NCI-H526 (cell line): ENCODE results near the gene CELF4.
"Not testable (repeated sequence)": the region's sequence is repeated elsewhere in the genome, so short reads cannot be mapped to it uniquely, and the experiment has no call there.

Source experiments
- DNase-seq, 2 experiments: peaks; one replicate each; lab custom pipeline; 2025; lab: John Stamatoyannopoulos, UW

The CELF4 gene

GRCh38 chr18:37467002-37467662 is 98.5 kb downstream of the CELF4 start:
- DNase-seq: no peak

- DNase-seq: no peak
These were observed 99.6 kb downstream of the CELF4 start for GRCh38 chr18:37465958-37466357.

- no peak for DNase-seq
These were observed 101.3 kb downstream of the CELF4 start for GRCh38 chr18:37464257-37464656.

GRCh38 chr18:37461329-37461728 is 104.3 kb downstream of the CELF4 start:
- not testable (repeated sequence) for DNase-seq

GRCh38 chr18:37460604-37461003 is 105.0 kb downstream of the CELF4 start:
- DNase-seq: no peak

- DNase-seq: no peak
These were observed 106.9 kb downstream of the CELF4 start for GRCh38 chr18:37458697-37459096.

GRCh38 chr18:37457753-37458152 is 107.8 kb downstream of the CELF4 start:
- DNase-seq: no peak

- no peak for DNase-seq
These were observed 108.3 kb downstream of the CELF4 start for GRCh38 chr18:37457341-37457740.

GRCh38 chr18:37456873-37457272 is 108.7 kb downstream of the CELF4 start:
- DNase-seq: no peak

GRCh38 chr18:37456395-37456794 is 109.2 kb downstream of the CELF4 start:
- DNase-seq: no peak

GRCh38 chr18:37453752-37454151 is 111.8 kb downstream of the CELF4 start:
- DNase-seq: no peak

GRCh38 chr18:37452682-37453385 is 112.8 kb downstream of the CELF4 start:
- no peak for DNase-seq

GRCh38 chr18:37452015-37452414 is 113.6 kb downstream of the CELF4 start:
- DNase-seq: no peak

GRCh38 chr18:37451239-37451825 is 114.3 kb downstream of the CELF4 start:
- DNase-seq: no peak

- peak in 1 of 2 experiments; percentile 48 for DNase-seq
These were observed 115.0 kb downstream of the CELF4 start for GRCh38 chr18:37450434-37451132.

GRCh38 chr18:37449618-37450017 is 116.0 kb downstream of the CELF4 start:
- no peak for DNase-seq

- DNase-seq: no peak
These were observed 116.7 kb downstream of the CELF4 start for GRCh38 chr18:37448946-37449345.

GRCh38 chr18:37447962-37448888 is 117.4 kb downstream of the CELF4 start:
- DNase-seq: no peak

- peak in 1 of 2 experiments; percentile 26 for DNase-seq
These were observed 119.8 kb downstream of the CELF4 start for GRCh38 chr18:37445836-37446235.

GRCh38 chr18:37445368-37445767 is 120.2 kb downstream of the CELF4 start:
- DNase-seq: no peak

- DNase-seq: no peak
These were observed 122.1 kb downstream of the CELF4 start for GRCh38 chr18:37443325-37444055.
